Right forelimb (tissue), 1 donor: ENCODE data around the gene VEZT.
"Not testable (repeated sequence)": the region's sequence is repeated elsewhere in the genome, so short reads cannot be mapped to it uniquely, and the experiment has no call there.

Experiments used
- DNase-seq: peaks from one replicate; pipeline ENCODE4 v3.0.0-alpha.2; 2018

Gene VEZT, protein sequence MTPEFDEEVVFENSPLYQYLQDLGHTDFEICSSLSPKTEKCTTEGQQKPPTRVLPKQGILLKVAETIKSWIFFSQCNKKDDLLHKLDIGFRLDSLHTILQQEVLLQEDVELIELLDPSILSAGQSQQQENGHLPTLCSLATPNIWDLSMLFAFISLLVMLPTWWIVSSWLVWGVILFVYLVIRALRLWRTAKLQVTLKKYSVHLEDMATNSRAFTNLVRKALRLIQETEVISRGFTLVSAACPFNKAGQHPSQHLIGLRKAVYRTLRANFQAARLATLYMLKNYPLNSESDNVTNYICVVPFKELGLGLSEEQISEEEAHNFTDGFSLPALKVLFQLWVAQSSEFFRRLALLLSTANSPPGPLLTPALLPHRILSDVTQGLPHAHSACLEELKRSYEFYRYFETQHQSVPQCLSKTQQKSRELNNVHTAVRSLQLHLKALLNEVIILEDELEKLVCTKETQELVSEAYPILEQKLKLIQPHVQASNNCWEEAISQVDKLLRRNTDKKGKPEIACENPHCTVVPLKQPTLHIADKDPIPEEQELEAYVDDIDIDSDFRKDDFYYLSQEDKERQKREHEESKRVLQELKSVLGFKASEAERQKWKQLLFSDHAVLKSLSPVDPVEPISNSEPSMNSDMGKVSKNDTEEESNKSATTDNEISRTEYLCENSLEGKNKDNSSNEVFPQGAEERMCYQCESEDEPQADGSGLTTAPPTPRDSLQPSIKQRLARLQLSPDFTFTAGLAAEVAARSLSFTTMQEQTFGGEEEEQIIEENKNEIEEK

GRCh38 chr12:95217377-95218149, at the start of gene VEZT, which contains the start of gene FGD6:
TSS of gene VEZT (plus strand) at chr12:95217807. CDS start at chr12:95217851, 44 bp downstream.
TSS of gene FGD6 (minus strand) at chr12:95217467. CDS start at chr12:95217240, 227 bp downstream.
- peak; percentile 98 for DNase-seq

DNA sequence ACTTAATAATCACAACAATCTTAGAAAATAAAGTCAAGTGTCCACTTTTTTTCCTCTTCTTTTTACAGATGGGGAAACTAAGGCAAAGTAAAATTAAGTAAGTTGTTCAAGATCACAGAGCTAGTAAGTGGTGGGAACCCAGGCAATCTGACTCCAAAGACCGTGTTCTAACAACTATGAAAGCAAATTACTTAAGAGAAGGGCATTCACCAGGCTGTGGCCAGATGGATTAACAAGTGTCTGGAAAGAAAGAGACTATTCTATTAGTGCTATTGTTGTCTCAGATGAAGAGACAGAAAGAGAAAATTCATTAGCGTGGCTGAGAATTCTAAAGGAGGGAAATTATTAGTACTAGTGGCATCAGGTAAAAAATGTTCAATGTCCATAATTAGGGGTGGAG, 48.9 kb upstream of the VEZT start:
- no peak for DNase-seq

DNA sequence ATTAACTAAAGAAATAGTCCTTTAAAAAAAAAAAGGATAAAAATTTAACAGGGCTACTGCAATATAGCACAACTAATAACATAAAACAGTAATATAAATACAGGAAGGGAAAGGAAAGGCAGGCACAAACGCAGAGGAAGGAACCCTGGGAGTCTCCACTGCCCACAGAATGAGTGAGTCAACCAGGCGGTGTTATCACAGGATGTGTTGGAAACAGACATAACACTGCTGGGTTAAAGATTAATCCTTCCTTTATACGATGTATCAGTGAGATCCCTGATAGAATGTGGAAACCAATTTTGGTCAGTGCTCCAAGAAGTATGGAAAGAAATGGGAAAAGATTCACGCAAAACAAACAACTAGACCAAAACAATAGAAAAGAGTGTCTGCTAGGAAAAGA, 48.2 kb upstream of the VEZT start:
- DNase-seq, result no peak

- no peak for DNase-seq
These were observed 44.0 kb upstream of the VEZT start for GRCh38 chr12:95173392-95174251.

DNA sequence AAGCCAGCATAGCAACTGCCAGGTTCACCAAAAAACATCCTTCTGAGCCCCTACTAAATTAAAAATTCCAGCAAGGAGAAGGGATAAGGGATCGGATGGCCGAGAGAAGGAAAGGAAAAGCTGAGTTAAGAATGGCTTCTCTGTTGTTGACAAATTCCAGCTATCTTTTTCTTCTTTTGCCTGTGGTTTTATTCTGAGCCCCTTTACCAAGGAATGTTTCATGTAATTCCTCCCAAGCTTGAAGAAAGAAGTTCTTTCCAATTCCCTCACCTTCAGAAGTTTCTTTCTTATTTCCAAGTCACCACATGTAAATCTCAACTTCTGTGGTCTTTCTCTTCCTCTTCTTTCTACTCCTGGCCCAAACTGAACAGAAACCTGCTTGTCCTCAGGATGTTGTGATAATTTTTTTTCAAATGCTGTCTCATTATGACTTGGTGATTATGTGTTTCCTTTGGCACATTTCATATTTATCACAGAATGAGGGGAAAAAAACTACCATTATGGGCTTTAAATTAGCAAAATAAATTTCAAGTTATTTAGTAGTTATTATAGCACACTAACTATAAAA, 40.3 kb upstream of the VEZT start:
- DNase-seq, result no peak

DNA sequence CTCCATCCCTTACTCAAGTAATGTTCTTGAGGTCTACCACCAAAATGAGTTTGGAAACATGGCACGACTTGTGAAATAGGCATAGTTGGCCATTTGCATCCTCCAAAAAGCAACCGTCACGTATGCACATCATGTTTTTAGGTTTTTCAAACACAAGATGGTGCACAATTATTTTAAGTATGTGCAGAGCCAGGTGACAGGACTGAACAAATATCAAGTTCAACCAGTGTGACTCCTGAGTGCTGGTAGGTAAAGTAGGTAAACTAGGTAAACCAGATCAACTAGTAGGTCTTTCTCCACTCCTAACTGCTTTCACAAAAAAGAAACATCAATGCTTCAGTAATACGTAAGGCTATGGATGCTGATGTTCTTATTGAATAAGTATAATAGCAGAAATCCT, 39.5 kb upstream of the VEZT start:
- DNase-seq, result no peak

DNA sequence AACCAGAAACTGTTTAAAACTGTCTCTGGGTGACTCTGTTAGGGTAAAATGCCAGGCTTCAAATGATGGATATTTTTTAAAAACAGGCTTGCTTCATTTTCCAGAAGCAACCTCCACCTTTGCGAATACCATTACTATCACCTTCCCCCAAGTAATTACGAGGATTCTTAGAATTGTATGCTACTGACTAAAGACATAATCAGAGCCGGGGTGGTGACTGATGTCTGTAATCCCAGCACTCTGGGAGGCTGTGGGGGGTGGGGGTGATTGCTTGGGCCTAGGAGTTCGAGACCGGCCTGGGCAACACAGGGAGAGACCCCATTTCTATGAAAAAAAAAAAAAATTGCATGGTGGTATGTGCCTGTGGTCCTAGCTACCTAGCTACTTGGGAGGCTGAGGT, 38.6 kb upstream of the VEZT start:
- no peak for DNase-seq

DNA sequence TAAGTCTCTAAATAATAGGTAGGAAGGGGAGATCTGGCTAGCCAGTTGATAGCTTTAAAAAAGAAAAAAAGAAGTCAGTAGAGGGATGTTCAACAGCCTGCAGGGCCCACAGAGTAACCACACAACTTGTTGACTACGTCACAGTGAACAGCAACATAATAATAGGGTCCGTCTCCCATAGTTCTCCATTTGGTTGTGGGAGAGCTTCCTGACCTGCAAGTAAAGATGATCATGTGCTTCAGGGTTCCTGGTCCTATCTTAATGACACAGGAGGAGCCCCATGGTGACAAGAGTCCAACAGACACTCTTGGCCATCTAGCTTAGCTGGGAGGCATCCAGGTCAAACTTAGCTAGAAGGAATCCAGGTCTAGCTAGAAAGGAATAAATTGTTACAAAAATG, 36.5 kb upstream of the VEZT start:
- DNase-seq, result no peak

GRCh38 chr12:95182868-95183415, 34.7 kb upstream of the VEZT start:
- no peak for DNase-seq

GRCh38 chr12:95184121-95184520, 33.5 kb upstream of the VEZT start:
- no peak for DNase-seq

DNA sequence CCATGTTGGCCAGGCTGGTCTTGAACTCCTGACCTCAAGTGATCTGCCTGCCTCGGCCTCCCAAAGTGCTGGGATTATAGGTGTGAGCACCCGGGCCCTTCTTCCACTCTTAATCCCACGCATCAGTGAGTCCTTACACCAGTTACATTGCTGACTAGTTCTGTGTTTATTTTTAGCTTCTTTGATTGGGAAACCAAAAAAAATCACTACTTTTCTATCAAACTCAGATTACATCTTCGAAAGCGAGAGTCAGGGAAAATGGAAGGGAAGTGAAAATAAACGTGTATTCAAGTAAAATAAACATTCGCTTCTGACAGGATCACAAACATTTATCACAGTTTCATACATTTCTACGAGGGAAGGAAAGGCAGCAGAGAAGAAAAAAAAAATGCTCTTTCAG, 32.5 kb upstream of the VEZT start:
- no peak for DNase-seq

DNA sequence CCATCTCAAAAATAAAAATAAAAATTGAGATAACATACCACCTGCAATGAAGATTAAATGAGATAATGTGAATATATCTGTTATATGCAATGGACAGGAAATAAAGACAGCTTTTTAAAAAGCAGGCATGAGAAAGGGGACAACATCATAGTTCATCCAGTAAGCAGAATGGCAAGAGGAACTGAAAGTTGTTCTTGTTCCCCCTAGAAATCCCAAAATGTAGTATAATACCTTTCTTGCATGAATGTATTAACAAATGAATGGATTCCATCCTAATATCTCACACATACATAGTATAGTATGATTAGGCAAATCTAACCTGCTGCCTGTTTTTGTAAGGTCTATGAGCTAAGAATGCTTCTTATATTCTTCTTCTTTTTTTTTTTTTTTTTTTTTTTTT, 31.8 kb upstream of the VEZT start:
- no peak for DNase-seq

DNA sequence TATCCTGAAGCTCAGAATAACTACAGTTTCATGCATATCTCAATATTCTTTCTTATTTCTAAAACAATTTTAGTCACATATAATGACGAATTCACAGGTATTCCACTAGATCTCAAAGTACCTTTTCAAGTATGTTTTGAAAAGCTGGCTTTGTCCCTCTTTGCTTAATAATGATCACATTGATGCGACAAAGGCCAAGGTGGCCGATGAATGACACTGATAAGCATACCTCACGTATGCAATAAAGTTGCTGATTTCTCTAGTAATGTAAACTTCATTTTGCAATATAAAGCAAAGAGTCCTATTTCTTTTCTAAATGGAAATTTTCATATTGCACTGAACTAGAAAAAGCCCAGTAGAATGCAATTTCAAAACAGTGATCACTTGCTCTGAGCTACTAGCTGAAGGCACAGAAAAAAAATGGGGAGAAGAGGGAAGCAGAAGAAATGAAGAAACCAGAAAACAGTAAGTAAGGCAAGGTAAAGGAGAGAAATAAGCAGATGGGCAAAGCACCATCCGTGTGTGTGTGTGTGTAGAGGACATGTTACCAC, 29.7 kb upstream of the VEZT start:
- DNase-seq, result no peak

GRCh38 chr12:95191060-95191696, 26.4 kb upstream of the VEZT start:
- DNase-seq, result no peak

DNA sequence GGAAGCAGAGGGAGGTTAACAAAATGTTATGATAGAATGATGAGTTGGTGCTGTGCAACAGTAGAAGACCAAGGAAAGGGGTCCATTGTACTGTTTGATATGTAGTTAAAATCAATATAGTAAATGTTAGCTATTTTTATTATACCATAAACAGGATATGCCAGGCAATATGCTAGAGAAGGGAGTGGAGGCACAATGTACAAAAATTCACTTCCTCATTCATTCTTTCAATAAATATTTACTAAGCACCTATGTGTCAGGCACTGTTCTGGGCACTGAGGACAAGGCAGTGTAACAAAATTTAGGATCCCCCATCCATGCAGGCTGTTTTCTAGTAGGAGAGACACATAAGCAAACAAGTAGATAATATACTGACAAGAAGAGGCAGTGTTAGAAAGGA, 25.3 kb upstream of the VEZT start:
- DNase-seq, result no peak

- DNase-seq, result no peak
These were observed 24.5 kb upstream of the VEZT start for GRCh38 chr12:95193139-95193538.

GRCh38 chr12:95195122-95195521, 22.5 kb upstream of the VEZT start:
- no peak for DNase-seq

- not testable (repeated sequence) for DNase-seq
These were observed 20.6 kb upstream of the VEZT start for GRCh38 chr12:95196875-95197569.

DNA sequence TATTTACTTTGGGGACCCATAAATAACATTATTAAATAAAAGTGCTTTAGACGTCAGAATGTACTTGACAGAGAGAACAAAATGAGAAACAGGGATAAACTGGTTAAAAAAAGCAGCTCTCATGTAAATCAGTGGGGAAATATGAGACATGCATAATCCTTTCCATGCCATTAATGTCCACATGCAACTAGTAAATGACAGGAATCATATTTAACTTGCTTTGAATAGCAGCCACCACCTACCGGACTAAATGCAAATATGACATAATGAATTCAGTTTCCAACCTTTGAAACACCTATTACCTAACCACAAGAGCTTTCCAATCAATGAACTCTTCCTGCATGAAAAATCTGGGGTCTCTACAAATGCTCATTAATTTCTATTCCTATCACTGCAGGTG, 20.0 kb upstream of the VEZT start:
- DNase-seq, result no peak

- DNase-seq, result no peak
These were observed 18.7 kb upstream of the VEZT start for GRCh38 chr12:95198914-95199313.
